ENCODE data around the gene USP48. TPM values are rescaled to one million over a fixed set of nuclear protein-coding genes. Genes with fewer than 3 reads are reported as not detected.

Gene USP48
- total and polyA plus RNA-seq, 2 of the 13 experiments (the other 11 are each of a cell fraction or from before 2014, with no cell fraction given): 30.4 to 30.7 TPM

GRCh38 chr1:21659099-21659923 is 123.6 kb downstream of the USP48 start (continued):
- TF ChIP-seq, protein P1, sequence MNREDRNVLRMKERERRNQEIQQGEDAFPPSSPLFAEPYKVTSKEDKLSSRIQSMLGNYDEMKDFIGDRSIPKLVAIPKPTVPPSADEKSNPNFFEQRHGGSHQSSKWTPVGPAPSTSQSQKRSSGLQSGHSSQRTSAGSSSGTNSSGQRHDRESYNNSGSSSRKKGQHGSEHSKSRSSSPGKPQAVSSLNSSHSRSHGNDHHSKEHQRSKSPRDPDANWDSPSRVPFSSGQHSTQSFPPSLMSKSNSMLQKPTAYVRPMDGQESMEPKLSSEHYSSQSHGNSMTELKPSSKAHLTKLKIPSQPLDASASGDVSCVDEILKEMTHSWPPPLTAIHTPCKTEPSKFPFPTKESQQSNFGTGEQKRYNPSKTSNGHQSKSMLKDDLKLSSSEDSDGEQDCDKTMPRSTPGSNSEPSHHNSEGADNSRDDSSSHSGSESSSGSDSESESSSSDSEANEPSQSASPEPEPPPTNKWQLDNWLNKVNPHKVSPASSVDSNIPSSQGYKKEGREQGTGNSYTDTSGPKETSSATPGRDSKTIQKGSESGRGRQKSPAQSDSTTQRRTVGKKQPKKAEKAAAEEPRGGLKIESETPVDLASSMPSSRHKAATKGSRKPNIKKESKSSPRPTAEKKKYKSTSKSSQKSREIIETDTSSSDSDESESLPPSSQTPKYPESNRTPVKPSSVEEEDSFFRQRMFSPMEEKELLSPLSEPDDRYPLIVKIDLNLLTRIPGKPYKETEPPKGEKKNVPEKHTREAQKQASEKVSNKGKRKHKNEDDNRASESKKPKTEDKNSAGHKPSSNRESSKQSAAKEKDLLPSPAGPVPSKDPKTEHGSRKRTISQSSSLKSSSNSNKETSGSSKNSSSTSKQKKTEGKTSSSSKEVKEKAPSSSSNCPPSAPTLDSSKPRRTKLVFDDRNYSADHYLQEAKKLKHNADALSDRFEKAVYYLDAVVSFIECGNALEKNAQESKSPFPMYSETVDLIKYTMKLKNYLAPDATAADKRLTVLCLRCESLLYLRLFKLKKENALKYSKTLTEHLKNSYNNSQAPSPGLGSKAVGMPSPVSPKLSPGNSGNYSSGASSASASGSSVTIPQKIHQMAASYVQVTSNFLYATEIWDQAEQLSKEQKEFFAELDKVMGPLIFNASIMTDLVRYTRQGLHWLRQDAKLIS (CRISPR knock-in tag; IDR thresholded peaks at IDR 0.05): no peak
- TF ChIP-seq ZNF230 (CRISPR knock-in tag; IDR thresholded peaks at IDR 0.05) (peak; percentile 69; the same call in 1 of the 2 replicates), ZNF24 (IDR thresholded peaks at IDR 0.05) (no peak), ZNF10 (CRISPR knock-in tag; IDR thresholded peaks at IDR 0.05; ENCODE audit: borderline replicate concordance, low read depth) (no peak), PHF8 (CRISPR knock-in tag; IDR thresholded peaks at IDR 0.05) (peak; percentile 47; the same call in 1 of the 2 replicates), ZNF557 (CRISPR knock-in tag; IDR thresholded peaks at IDR 0.05) (peak; percentile 98), PRPF4 (IDR thresholded peaks at IDR 0.05; ENCODE audit: low read depth, low read length, poor library complexity, severe bottlenecking) (no peak), JUND (CRISPR knock-in tag; IDR thresholded peaks at IDR 0.05) (no peak), ZNF513 (CRISPR knock-in tag; conservative IDR thresholded peaks at IDR 0.05) (no peak), CERS6 (CRISPR knock-in tag; IDR thresholded peaks at IDR 0.05) (peak; percentile 89; the same call in 1 of the 2 replicates), ZNF672 (CRISPR knock-in tag; IDR thresholded peaks at IDR 0.05) (peak; percentile 44; the same call in 1 of the 2 replicates), ZNF547 (CRISPR knock-in tag; IDR thresholded peaks at IDR 0.05) (peak; percentile 91), REPIN1 (CRISPR knock-in tag; IDR thresholded peaks at IDR 0.05; ENCODE audit: borderline replicate concordance, low read depth) (peak; percentile 74; the same call in 1 of the 2 replicates), ZBTB34 (CRISPR knock-in tag; IDR thresholded peaks at IDR 0.05) (no peak; the same call in 1 of the 2 replicates)
- TF ChIP-seq, protein P2, sequence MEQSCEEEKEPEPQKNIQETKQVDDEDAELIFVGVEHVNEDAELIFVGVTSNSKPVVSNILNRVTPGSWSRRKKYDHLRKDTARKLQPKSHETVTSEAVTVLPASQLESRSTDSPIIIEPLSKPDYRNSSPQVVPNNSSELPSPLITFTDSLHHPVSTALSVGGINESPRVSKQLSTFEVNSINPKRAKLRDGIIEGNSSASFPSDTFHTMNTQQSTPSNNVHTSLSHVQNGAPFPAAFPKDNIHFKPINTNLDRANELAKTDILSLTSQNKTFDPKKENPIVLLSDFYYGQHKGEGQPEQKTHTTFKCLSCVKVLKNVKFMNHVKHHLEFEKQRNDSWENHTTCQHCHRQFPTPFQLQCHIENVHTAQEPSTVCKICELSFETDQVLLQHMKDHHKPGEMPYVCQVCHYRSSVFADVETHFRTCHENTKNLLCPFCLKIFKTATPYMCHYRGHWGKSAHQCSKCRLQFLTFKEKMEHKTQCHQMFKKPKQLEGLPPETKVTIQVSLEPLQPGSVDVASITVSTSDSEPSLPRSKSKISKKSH (CRISPR knock-in tag; IDR thresholded peaks at IDR 0.05; ENCODE audit: borderline replicate concordance): peak; percentile 87
- TF ChIP-seq, protein P3, sequence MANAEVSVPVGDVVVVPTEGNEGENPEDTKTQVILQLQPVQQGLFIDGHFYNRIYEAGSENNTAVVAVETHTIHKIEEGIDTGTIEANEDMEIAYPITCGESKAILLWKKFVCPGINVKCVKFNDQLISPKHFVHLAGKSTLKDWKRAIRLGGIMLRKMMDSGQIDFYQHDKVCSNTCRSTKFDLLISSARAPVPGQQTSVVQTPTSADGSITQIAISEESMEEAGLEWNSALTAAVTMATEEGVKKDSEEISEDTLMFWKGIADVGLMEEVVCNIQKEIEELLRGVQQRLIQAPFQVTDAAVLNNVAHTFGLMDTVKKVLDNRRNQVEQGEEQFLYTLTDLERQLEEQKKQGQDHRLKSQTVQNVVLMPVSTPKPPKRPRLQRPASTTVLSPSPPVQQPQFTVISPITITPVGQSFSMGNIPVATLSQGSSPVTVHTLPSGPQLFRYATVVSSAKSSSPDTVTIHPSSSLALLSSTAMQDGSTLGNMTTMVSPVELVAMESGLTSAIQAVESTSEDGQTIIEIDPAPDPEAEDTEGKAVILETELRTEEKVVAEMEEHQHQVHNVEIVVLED (CRISPR knock-in tag; IDR thresholded peaks at IDR 0.05; ENCODE audit: borderline replicate concordance): no peak; the same call in 1 of the 2 replicates
